ENCODE results near the gene CPHXL. TPM values are rescaled to one million over a fixed set of nuclear protein-coding genes. Genes with fewer than 3 reads are reported as not detected.

CPHXL gene
- total RNA-seq, 1 experiment from 2014 or later = not detected

- intact Hi-C loops (cut with micrococcal nuclease) = no loop called here
- H3K4me3 Mint-ChIP-seq (ENCODE audit: unreplicated experiment) = no peak overlapping the region
- TF ChIP-seq CTCF (IDR thresholded peaks at IDR 0.05; ENCODE audit: unreplicated experiment) = no peak
- CTCF ChIA-PET = interaction anchor here (0.7 to 4.4 kb wide), 16 partner anchors 10 to 564 kb away, joined by 3 to 67 read pairs (median 4); partner anchors contain the start of genes ADAT1, KARS1, TERF2IP and TMEM170A
- no peak for DNase-seq (ENCODE audit: unreplicated experiment)
- H3K36me3 Mint-ChIP-seq (ENCODE audit: insufficient read depth, unreplicated experiment) = no peaks in the 10 kb centered on the region
- POLR2A ChIA-PET = interaction anchor here (0.9 to 1.4 kb wide), 5 partner anchors 112 to 118 kb away, joined by 6 to 11 read pairs (median 6); partner anchors contain the start of genes KARS1 and TERF2IP
- no peaks in the 10 kb centered on the region for H3K9me3 Mint-ChIP-seq (ENCODE audit: unreplicated experiment)
- H3K27me3 Mint-ChIP-seq (ENCODE audit: insufficient read depth, unreplicated experiment) = peaks cover 13% of the 10 kb centered on the region
- no TSS peak for BruUV-seq (replicated peaks)
- H3K4me1 Mint-ChIP-seq (ENCODE audit: insufficient read depth, unreplicated experiment) = peaks cover 9% of the 10 kb centered on the region
- no peak overlapping the region for H3K27ac Mint-ChIP-seq (ENCODE audit: low read depth, unreplicated experiment)
Observed at GRCh38 chr16:75763204-75763603, 36.9 kb upstream of the CPHXL start.

GRCh38 chr16:75762746-75763145 is 36.5 kb upstream of the CPHXL start:
- intact Hi-C loops (cut with micrococcal nuclease) = no loop called here
- no peak for DNase-seq (ENCODE audit: unreplicated experiment)
- no TSS peak for BruUV-seq (replicated peaks)
- ChIA-PET CTCF (interaction anchor here (0.6 to 1.1 kb wide), 2 partner anchors 118 to 497 kb away, joined by 3 to 4 read pairs; no protein-coding TSS in a partner anchor), POLR2A (interaction anchor here (0.9 kb wide), 1 partner anchor 115 kb away, joined by 6 read pairs; the partner anchor contains the start of genes KARS1 and TERF2IP)
- Mint-ChIP-seq H3K9me3 (ENCODE audit: unreplicated experiment) (no peaks in the 10 kb centered on the region), H3K4me3 (ENCODE audit: unreplicated experiment) (no peak overlapping the region), H3K4me1 (ENCODE audit: insufficient read depth, unreplicated experiment) (peaks cover 10% of the 10 kb centered on the region), H3K27ac (ENCODE audit: low read depth, unreplicated experiment) (no peak overlapping the region), H3K27me3 (ENCODE audit: insufficient read depth, unreplicated experiment) (peaks cover 13% of the 10 kb centered on the region), H3K36me3 (ENCODE audit: insufficient read depth, unreplicated experiment) (no peaks in the 10 kb centered on the region)
- TF ChIP-seq CTCF (IDR thresholded peaks at IDR 0.05; ENCODE audit: unreplicated experiment) = no peak

GRCh38 chr16:75761108-75761507 is 34.8 kb upstream of the CPHXL start:
- Mint-ChIP-seq H3K9me3 (ENCODE audit: unreplicated experiment) (no peaks in the 10 kb centered on the region), H3K27me3 (ENCODE audit: insufficient read depth, unreplicated experiment) (peaks cover 3% of the 10 kb centered on the region), H3K36me3 (ENCODE audit: insufficient read depth, unreplicated experiment) (no peaks in the 10 kb centered on the region), H3K27ac (ENCODE audit: low read depth, unreplicated experiment) (no peak overlapping the region), H3K4me1 (ENCODE audit: insufficient read depth, unreplicated experiment) (peaks cover 10% of the 10 kb centered on the region), H3K4me3 (ENCODE audit: unreplicated experiment) (no peak overlapping the region)
- no peak for TF ChIP-seq CTCF (IDR thresholded peaks at IDR 0.05; ENCODE audit: unreplicated experiment)
- DNase-seq (ENCODE audit: unreplicated experiment) = peak; percentile 11
- BruUV-seq (replicated peaks) = no TSS peak
- intact Hi-C loops (cut with micrococcal nuclease) = no loop called here
- POLR2A ChIA-PET = no interaction called here
- CTCF ChIA-PET = interaction anchor here (1.2 to 1.5 kb wide), 2 partner anchors 562 to 570 kb away, joined by 3 to 4 read pairs; no protein-coding TSS in a partner anchor

- POLR2A ChIA-PET = no interaction called here
- intact Hi-C loops (cut with micrococcal nuclease) = no loop called here
- no peaks in the 10 kb centered on the region for H3K9me3 Mint-ChIP-seq (ENCODE audit: unreplicated experiment)
- no peak overlapping the region for H3K27ac Mint-ChIP-seq (ENCODE audit: low read depth, unreplicated experiment)
- no peak for TF ChIP-seq CTCF (IDR thresholded peaks at IDR 0.05; ENCODE audit: unreplicated experiment)
- DNase-seq (ENCODE audit: unreplicated experiment) = no peak
- no peaks in the 10 kb centered on the region for H3K36me3 Mint-ChIP-seq (ENCODE audit: insufficient read depth, unreplicated experiment)
- peaks cover 10% of the 10 kb centered on the region for H3K4me1 Mint-ChIP-seq (ENCODE audit: insufficient read depth, unreplicated experiment)
- no peaks in the 10 kb centered on the region for H3K27me3 Mint-ChIP-seq (ENCODE audit: insufficient read depth, unreplicated experiment)
- no TSS peak for BruUV-seq (replicated peaks)
- CTCF ChIA-PET = interaction anchor here (0.6 to 1.5 kb wide), 2 partner anchors 561 to 815 kb away, joined by 3 to 4 read pairs; no protein-coding TSS in a partner anchor
- no peak overlapping the region for H3K4me3 Mint-ChIP-seq (ENCODE audit: unreplicated experiment)
Observed at GRCh38 chr16:75760018-75760519, 33.8 kb upstream of the CPHXL start.

All from MCF 10A (cell line).